ENCODE measurements around the gene SAMD10. TPM values are rescaled to one million over a fixed set of nuclear protein-coding genes. Genes with fewer than 3 reads are reported as not detected.

SAMD10 gene
- total RNA-seq, 6 experiments from 2014 or later = 2.7 to 6.7 (median 3.5) TPM

DNA sequence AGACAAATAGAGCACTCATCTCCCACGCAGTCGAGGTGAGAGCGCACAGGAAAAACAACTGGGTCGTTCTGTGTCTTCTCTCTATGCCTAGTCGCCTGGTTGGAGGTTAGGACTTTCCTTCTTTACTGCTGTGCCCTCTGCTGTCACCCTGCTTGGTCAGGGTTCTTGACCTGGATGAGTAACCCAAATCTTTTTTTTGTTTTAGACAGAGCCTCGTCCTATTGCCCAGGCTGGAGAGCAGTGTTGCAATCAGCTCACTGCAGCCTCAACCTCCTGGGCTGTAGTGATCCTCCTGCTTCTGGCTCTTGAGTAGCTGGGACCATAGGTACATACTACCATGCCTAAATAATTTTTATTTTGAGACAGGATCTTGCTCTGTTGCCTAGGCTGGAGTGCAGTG is 26.0 kb upstream of the SAMD10 start:
- TF ChIP-seq CTCF (IDR thresholded peaks at IDR 0.05) (no peak), POLR2A (IDR thresholded peaks at IDR 0.05) (no peak)
- peak; percentile 9 to 90 (median 58) for ATAC-seq
- peaks cover 0 to 63% (median 19%) of the 10 kb centered on the region in 4 donors for H3K36me3 ChIP-seq

DNA sequence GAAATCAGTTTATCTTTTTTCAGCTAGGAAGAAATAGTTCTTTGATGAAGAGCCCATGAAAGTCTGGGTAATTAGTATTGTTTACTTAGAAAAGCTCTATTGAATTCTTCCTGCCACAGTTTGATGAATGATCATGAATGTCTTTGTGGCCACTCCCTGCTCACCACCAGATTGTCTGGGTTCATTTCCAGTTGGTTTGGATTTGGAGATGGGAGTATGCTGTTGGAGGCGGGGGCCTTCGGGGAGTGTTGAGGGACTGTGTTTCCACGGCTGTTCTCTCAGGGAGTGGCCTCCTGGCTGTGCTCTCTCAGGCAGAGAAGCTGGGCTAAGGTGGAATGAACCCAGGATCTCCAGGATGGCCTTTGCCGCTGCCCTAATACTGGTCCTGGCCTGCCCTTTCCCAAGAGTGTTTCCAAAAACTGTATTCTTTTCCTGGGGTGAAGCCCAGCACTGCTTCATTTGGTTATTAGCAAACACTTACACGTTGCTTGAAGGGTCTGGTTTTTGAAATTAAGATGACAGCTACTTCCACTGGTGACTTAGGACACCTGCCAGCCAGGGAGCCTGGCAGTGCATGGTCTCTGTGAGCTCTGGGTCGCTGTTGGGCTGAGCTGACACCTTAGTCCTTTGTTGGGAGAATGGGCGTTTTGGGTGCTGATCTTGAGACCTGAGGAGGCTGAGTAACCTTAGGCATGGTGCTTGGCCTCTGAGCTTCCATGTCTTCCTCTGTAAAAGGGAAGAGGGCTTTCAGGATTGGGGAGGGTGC is 24.7 kb upstream of the SAMD10 start:
- intact Hi-C loops (cut with DNase I) = no loop called here

More for the DNA sequence above, 26.0 kb upstream of the SAMD10 start:
- intact Hi-C loops (cut with DNase I) = no loop called here
- DNase-seq = no peak
- Histone ChIP-seq H3K4me1 (no peaks in the 10 kb centered on the region), H3K27ac (no peak overlapping the region), H3K4me3 (no peak overlapping the region), H3K27me3 (no peaks in the 10 kb centered on the region), H3K9me3 (no peaks in the 10 kb centered on the region)
- 58% methylated on average over 5 of the region's 6 CpGs for WGBS (ENCODE audit: insufficient coverage, low coverage, low lambda C conversion rate, missing lambda C conversion rate)

GRCh38 chr20:64001607-64002011 is 22.2 kb upstream of the SAMD10 start:
- ATAC-seq (no peak), DNase-seq (no peak)
- Histone ChIP-seq H3K27me3 (no peaks in the 10 kb centered on the region), H3K4me1 (no peaks in the 10 kb centered on the region), H3K4me3 (no peak overlapping the region), H3K27ac (no peak overlapping the region), H3K36me3 (peaks cover 0 to 77% (median 38%) of the 10 kb centered on the region in 4 donors), H3K9me3 (no peaks in the 10 kb centered on the region)
- intact Hi-C loops (cut with DNase I) = no loop called here
- 62% methylated on average over 8 of the region's 11 CpGs for WGBS (ENCODE audit: insufficient coverage, low coverage, low lambda C conversion rate, missing lambda C conversion rate)
- TF ChIP-seq CTCF (IDR thresholded peaks at IDR 0.05) (no peak), POLR2A (IDR thresholded peaks at IDR 0.05) (no peak)

More for the DNA sequence above, 24.7 kb upstream of the SAMD10 start:
- DNase-seq (no peak), ATAC-seq (no peak)
- peaks cover 0 to 65% (median 25%) of the 10 kb centered on the region in 4 donors for H3K36me3 ChIP-seq
- WGBS (ENCODE audit: insufficient coverage, low coverage, low lambda C conversion rate, missing lambda C conversion rate) = 69% methylated on average over 5 of the region's 7 CpGs
- TF ChIP-seq POLR2A (IDR thresholded peaks at IDR 0.05) (no peak), CTCF (IDR thresholded peaks at IDR 0.05) (no peak)
- H3K27ac ChIP-seq = no peak overlapping the region
- no peak overlapping the region for H3K4me3 ChIP-seq
- H3K4me1 ChIP-seq = no peaks in the 10 kb centered on the region
- H3K9me3 ChIP-seq = no peaks in the 10 kb centered on the region
- H3K27me3 ChIP-seq = no peaks in the 10 kb centered on the region

GRCh38 chr20:64000906-64001305 is 21.5 kb upstream of the SAMD10 start:
- Histone ChIP-seq H3K27me3 (no peaks in the 10 kb centered on the region), H3K27ac (no peak overlapping the region), H3K36me3 (peaks cover 0 to 84% (median 43%) of the 10 kb centered on the region in 4 donors), H3K4me3 (no peak overlapping the region), H3K4me1 (no peaks in the 10 kb centered on the region), H3K9me3 (no peaks in the 10 kb centered on the region)
- WGBS (ENCODE audit: insufficient coverage, low coverage, low lambda C conversion rate, missing lambda C conversion rate) = 92% methylated on average over 2 of the region's 12 CpGs
- TF ChIP-seq POLR2A (IDR thresholded peaks at IDR 0.05) = no peak
- no peak for TF ChIP-seq CTCF (IDR thresholded peaks at IDR 0.05)
- DNase-seq (no peak), ATAC-seq (no peak)
- intact Hi-C loops (cut with DNase I) = no loop called here
